ENCODE results near the gene FAM185A.

FAM185A gene

GRCh38 chr7:102813191-102814024 is 64.6 kb downstream of the FAM185A start:
- Histone ChIP-seq H3K4me1 (ENCODE audit: control insufficient read depth, insufficient read depth, low read length) (no peaks in the 10 kb centered on the region), H3K9me3 (ENCODE audit: control insufficient read depth in 2 of 2, low read length in 2 of 2) (no peaks in the 10 kb centered on the region), H3K9ac (ENCODE audit: low read length in 2 of 2) (no peak overlapping the region), H3K27me3 (ENCODE audit: control insufficient read depth in 1 of 2, insufficient read depth in 2 of 2, low read length in 2 of 2) (no peaks in the 10 kb centered on the region), H3K27ac (ENCODE audit: low read length) (no peak overlapping the region), H3K4me3 (ENCODE audit: low read length in 2 of 2) (no peak overlapping the region), H3K36me3 (ENCODE audit: control insufficient read depth in 2 of 2, insufficient read depth in 2 of 2, low read length in 2 of 2) (peaks cover 0 to 3% of the 10 kb centered on the region in 2 donors)

DNA sequence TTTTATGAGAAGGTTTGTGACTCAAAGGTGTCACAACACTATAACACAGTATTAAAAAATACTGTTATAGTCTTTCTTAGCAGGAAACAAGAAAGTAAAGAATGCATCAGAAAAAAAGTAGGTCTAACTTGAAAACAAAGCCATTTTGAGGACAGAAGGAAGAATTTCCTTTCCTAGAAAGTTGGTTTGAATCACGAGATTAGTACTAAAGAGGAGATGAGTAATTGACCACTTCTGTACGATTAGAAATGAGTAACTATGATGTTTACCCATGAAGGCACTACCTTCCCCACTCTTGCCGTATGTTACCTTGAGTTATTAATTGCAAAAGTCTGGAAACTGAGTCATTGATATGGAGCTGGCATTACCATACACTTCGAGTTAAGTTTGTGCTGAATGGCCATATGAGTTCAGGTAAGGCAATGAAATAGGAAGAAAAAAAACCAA is 65.2 kb downstream of the FAM185A start:
- H3K27ac ChIP-seq (ENCODE audit: low read length) = no peak overlapping the region
- H3K9ac ChIP-seq (ENCODE audit: low read length in 2 of 2) = no peak overlapping the region
- no peaks in the 10 kb centered on the region for H3K9me3 ChIP-seq (ENCODE audit: control insufficient read depth in 2 of 2, low read length in 2 of 2)
- no peak overlapping the region for H3K4me3 ChIP-seq (ENCODE audit: low read length in 2 of 2)
- peaks cover 0 to 3% of the 10 kb centered on the region in 2 donors for H3K36me3 ChIP-seq (ENCODE audit: control insufficient read depth in 2 of 2, insufficient read depth in 2 of 2, low read length in 2 of 2)
- no peaks in the 10 kb centered on the region for H3K4me1 ChIP-seq (ENCODE audit: control insufficient read depth, insufficient read depth, low read length)
- H3K27me3 ChIP-seq (ENCODE audit: control insufficient read depth in 1 of 2, insufficient read depth in 2 of 2, low read length in 2 of 2) = no peaks in the 10 kb centered on the region

DNA sequence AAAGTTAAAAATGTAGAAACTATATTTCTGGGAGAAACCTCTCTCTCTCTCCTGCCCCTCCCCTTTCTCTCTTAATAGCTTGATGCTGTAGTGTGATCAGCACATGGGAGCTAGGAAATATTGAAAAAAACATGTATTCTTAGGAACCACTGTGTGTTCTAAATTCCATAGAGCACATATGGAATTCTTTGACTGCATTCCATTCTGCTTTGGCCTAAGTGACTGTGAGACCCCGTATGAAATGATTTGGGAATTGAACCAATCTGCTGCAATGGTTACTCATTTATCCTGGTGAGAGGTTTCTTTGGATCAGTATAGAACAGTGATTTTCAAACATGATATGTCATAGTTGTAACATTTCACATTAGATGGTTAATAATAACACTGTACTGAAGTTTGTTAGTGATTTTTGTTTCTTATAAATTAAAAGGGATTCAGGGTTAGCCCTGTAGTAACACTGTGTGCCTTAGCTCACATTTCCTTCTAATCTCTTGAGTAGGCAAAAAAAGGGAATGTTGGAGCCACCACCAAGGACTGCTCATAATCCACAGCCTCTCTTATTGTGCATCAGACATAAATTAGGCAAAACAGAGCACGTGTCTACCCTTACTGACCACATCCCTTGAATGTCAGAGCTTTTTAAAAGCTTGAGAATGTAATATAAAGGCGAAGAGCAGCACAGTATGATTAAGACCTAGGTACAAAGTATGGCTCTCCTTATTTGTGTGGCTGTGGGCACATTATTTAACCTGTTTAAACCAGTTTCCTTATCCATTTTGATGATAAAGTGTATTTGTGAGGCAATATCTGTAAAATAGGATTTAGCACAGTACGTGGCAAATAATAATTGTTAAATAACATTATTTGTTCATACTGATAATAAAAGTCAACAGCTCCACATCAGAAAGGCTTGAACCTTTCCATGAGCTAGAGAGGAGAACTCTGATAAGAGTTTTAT is 69.1 kb downstream of the FAM185A start:
- H3K4me1 ChIP-seq (ENCODE audit: control insufficient read depth, insufficient read depth, low read length) = no peaks in the 10 kb centered on the region
- no peaks in the 10 kb centered on the region for H3K27me3 ChIP-seq (ENCODE audit: control insufficient read depth in 1 of 2, insufficient read depth in 2 of 2, low read length in 2 of 2)

DNA sequence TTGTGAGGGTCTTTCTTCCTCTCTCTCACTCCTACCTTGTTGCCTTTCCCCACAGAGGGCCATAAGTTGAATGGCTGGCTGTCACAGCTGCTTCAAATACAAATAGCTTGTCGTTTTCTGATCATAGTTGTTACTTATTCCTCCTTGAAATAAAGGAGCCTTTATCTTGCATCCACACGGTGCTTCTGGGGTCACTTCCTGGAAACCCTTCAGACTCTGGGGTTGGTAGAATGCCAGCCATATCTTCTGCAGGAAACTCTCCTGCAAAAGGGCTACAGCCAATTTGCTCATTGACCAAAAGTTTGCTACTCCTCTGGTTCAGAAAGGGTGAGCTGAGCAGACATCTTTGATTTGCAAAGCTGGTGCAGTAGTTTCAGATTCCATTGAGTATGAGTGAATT is 70.4 kb downstream of the FAM185A start:
- H3K9me3 ChIP-seq (ENCODE audit: control insufficient read depth in 2 of 2, low read length in 2 of 2) = no peaks in the 10 kb centered on the region

More for the DNA sequence above, 69.1 kb downstream of the FAM185A start:
- no peak overlapping the region for H3K4me3 ChIP-seq (ENCODE audit: low read length in 2 of 2)
- H3K9me3 ChIP-seq (ENCODE audit: control insufficient read depth in 2 of 2, low read length in 2 of 2) = no peaks in the 10 kb centered on the region
- no peak overlapping the region for H3K9ac ChIP-seq (ENCODE audit: low read length in 2 of 2)
- H3K27ac ChIP-seq (ENCODE audit: low read length) = no peak overlapping the region
- peaks cover 3 to 4% of the 10 kb centered on the region in 2 donors for H3K36me3 ChIP-seq (ENCODE audit: control insufficient read depth in 2 of 2, insufficient read depth in 2 of 2, low read length in 2 of 2)

GRCh38 chr7:102821994-102822747 is 73.4 kb downstream of the FAM185A start:
- peaks cover 0 to 2% of the 10 kb centered on the region in 2 donors for H3K9me3 ChIP-seq (ENCODE audit: control insufficient read depth in 2 of 2, low read length in 2 of 2)
- peaks cover 3 to 7% of the 10 kb centered on the region in 2 donors for H3K36me3 ChIP-seq (ENCODE audit: control insufficient read depth in 2 of 2, insufficient read depth in 2 of 2, low read length in 2 of 2)
- H3K27me3 ChIP-seq (ENCODE audit: control insufficient read depth in 1 of 2, insufficient read depth in 2 of 2, low read length in 2 of 2) = no peaks in the 10 kb centered on the region
- H3K27ac ChIP-seq (ENCODE audit: low read length) = no peak overlapping the region
- H3K9ac ChIP-seq (ENCODE audit: low read length in 2 of 2) = no peak overlapping the region
- H3K4me1 ChIP-seq (ENCODE audit: control insufficient read depth, insufficient read depth, low read length) = no peaks in the 10 kb centered on the region
- H3K4me3 ChIP-seq (ENCODE audit: low read length in 2 of 2) = no peak overlapping the region

More for the DNA sequence above, 70.4 kb downstream of the FAM185A start:
- Histone ChIP-seq H3K9ac (ENCODE audit: low read length in 2 of 2) (no peak overlapping the region), H3K4me3 (ENCODE audit: low read length in 2 of 2) (no peak overlapping the region), H3K27ac (ENCODE audit: low read length) (no peak overlapping the region), H3K27me3 (ENCODE audit: control insufficient read depth in 1 of 2, insufficient read depth in 2 of 2, low read length in 2 of 2) (no peaks in the 10 kb centered on the region), H3K4me1 (ENCODE audit: control insufficient read depth, insufficient read depth, low read length) (no peaks in the 10 kb centered on the region), H3K36me3 (ENCODE audit: control insufficient read depth in 2 of 2, insufficient read depth in 2 of 2, low read length in 2 of 2) (peaks cover 0 to 4% of the 10 kb centered on the region in 2 donors)

DNA sequence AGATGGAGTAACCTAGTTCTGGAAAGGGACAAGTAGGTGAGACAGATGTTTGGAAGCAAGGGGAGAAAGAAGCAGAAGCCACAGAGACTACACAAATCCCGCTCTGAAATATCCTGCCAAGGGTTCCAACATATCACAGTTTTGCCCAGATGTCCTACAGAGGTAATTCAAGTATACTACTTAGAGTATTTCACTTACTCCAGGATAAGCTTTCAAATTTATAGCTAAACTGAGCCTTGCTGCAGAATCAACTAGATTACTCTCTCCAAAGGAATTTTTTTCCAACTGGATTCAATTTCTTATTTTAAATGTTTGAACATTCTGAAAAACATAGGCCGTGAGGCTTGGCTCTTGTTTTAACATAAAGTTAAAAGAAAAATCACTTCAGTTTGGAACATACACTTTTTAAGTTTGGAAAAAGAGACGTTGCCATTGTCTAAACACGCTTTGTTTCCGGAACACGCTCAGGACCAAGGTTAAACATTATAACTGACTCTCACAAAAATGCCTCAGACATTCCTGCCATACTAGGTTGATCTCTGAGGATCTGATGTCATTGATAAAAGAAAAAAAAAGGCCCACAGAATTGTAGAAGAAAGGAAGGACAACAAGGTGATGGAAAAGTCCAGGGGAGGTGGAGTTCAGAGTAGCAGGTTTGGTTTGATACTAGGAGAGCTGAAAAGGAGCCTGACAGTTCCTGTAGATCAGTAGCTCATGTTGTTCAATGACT is 74.8 kb downstream of the FAM185A start:
- no peaks in the 10 kb centered on the region for H3K4me1 ChIP-seq (ENCODE audit: control insufficient read depth, insufficient read depth, low read length)
- H3K27ac ChIP-seq (ENCODE audit: low read length) = no peak overlapping the region
- H3K9me3 ChIP-seq (ENCODE audit: control insufficient read depth in 2 of 2, low read length in 2 of 2) = peaks cover 0 to 3% of the 10 kb centered on the region in 2 donors

GRCh38 chr7:102828286-102828685 is 79.5 kb downstream of the FAM185A start:
- Histone ChIP-seq H3K27me3 (ENCODE audit: control insufficient read depth in 1 of 2, insufficient read depth in 2 of 2, low read length in 2 of 2) (no peaks in the 10 kb centered on the region), H3K4me3 (ENCODE audit: low read length in 2 of 2) (no peak overlapping the region), H3K9me3 (ENCODE audit: control insufficient read depth in 2 of 2, low read length in 2 of 2) (peaks cover 0 to 3% of the 10 kb centered on the region in 2 donors), H3K4me1 (ENCODE audit: control insufficient read depth, insufficient read depth, low read length) (no peaks in the 10 kb centered on the region), H3K36me3 (ENCODE audit: control insufficient read depth in 2 of 2, insufficient read depth in 2 of 2, low read length in 2 of 2) (peaks cover 11 to 13% of the 10 kb centered on the region in 2 donors), H3K9ac (ENCODE audit: low read length in 2 of 2) (no peak overlapping the region), H3K27ac (ENCODE audit: low read length) (no peak overlapping the region)

More for the DNA sequence above, 74.8 kb downstream of the FAM185A start:
- H3K27me3 ChIP-seq (ENCODE audit: control insufficient read depth in 1 of 2, insufficient read depth in 2 of 2, low read length in 2 of 2) = no peaks in the 10 kb centered on the region
- peaks cover 5 to 7% of the 10 kb centered on the region in 2 donors for H3K36me3 ChIP-seq (ENCODE audit: control insufficient read depth in 2 of 2, insufficient read depth in 2 of 2, low read length in 2 of 2)
- H3K4me3 ChIP-seq (ENCODE audit: low read length in 2 of 2) = no peak overlapping the region
- no peak overlapping the region for H3K9ac ChIP-seq (ENCODE audit: low read length in 2 of 2)

GRCh38 chr7:102829075-102829474 is 80.3 kb downstream of the FAM185A start:
- H3K27ac ChIP-seq (ENCODE audit: low read length) = no peak overlapping the region

GRCh38 chr7:102830197-102830596 is 81.4 kb downstream of the FAM185A start:
- H3K9me3 ChIP-seq (ENCODE audit: control insufficient read depth in 2 of 2, low read length in 2 of 2) = peaks cover 0 to 3% of the 10 kb centered on the region in 2 donors
- no peak overlapping the region for H3K27ac ChIP-seq (ENCODE audit: low read length)
- no peaks in the 10 kb centered on the region for H3K4me1 ChIP-seq (ENCODE audit: control insufficient read depth, insufficient read depth, low read length)
- H3K27me3 ChIP-seq (ENCODE audit: control insufficient read depth in 1 of 2, insufficient read depth in 2 of 2, low read length in 2 of 2) = no peaks in the 10 kb centered on the region
- H3K4me3 ChIP-seq (ENCODE audit: low read length in 2 of 2) = no peak overlapping the region
- peaks cover 11 to 13% of the 10 kb centered on the region in 2 donors for H3K36me3 ChIP-seq (ENCODE audit: control insufficient read depth in 2 of 2, insufficient read depth in 2 of 2, low read length in 2 of 2)
- H3K9ac ChIP-seq (ENCODE audit: low read length in 2 of 2) = no peak overlapping the region

More at GRCh38 chr7:102829075-102829474, 80.3 kb downstream of the FAM185A start:
- peaks cover 11 to 13% of the 10 kb centered on the region in 2 donors for H3K36me3 ChIP-seq (ENCODE audit: control insufficient read depth in 2 of 2, insufficient read depth in 2 of 2, low read length in 2 of 2)
- no peak overlapping the region for H3K4me3 ChIP-seq (ENCODE audit: low read length in 2 of 2)
- no peaks in the 10 kb centered on the region for H3K27me3 ChIP-seq (ENCODE audit: control insufficient read depth in 1 of 2, insufficient read depth in 2 of 2, low read length in 2 of 2)
- peaks cover 0 to 3% of the 10 kb centered on the region in 2 donors for H3K9me3 ChIP-seq (ENCODE audit: control insufficient read depth in 2 of 2, low read length in 2 of 2)
- H3K9ac ChIP-seq (ENCODE audit: low read length in 2 of 2) = no peak overlapping the region
- H3K4me1 ChIP-seq (ENCODE audit: control insufficient read depth, insufficient read depth, low read length) = no peaks in the 10 kb centered on the region

Data from stomach smooth muscle (tissue), 2 donors.